Activated naive CD4-positive, alpha-beta T cell treated with anti-CD3 and anti-CD28 coated beads, Interleukin-2, amount 50 U/mL, for 72 hours (primary cell): ENCODE results near the gene STX17. TPM values are rescaled to one million over a fixed set of nuclear protein-coding genes. Genes with fewer than 3 reads are reported as not detected.

ENCODE experiments used
- ATAC-seq, 2 donors: fragments of 150-1000 bp; cut with Tn5 transposase; 2 replicates each; pipeline ENCODE4 v1.10.0; 2021; ENCODE audit warnings: mild to moderate bottlenecking in 2 of 2, moderate library complexity in 2 of 2
- DNase-seq, 2 donors: peaks; one replicate each; pipeline ENCODE4 v3.0.0; 2021 to 2022; ENCODE audit warnings: low spot score in 2 of 2
- H3K27ac Mint-ChIP-seq, 2 donors: one replicate each; pipeline ENCODE4 v1.8.0; 2022; ENCODE audit warnings: mild to moderate bottlenecking in 2 of 2, mixed read lengths in 2 of 2
- H3K36me3 Mint-ChIP-seq, 2 donors: one replicate each; pipeline ENCODE4 v1.8.0; 2022; ENCODE audit warnings: mixed read lengths in 2 of 2
- H3K9me3 Mint-ChIP-seq, 2 donors: one replicate each; pipeline ENCODE4 v1.8.0; 2022; ENCODE audit warnings: mixed read lengths in 2 of 2
- total RNA-seq, 2 donors: library from RNA; stranded (reverse); gene quantifications; one replicate each; pipeline ENCODE4 v1.2.3, GENCODE V29; 2022

Gene STX17
- total RNA-seq, 2 donors from 2014 or later = 27.9 to 31.4 TPM

- ATAC-seq (no peak), DNase-seq (no peak)
- Mint-ChIP-seq H3K9me3 (no peaks in the 10 kb centered on the region), H3K27ac (no peak overlapping the region), H3K36me3 (peaks cover 0 to 13% of the 10 kb centered on the region in 2 donors)
These were observed 40.9 kb downstream of the STX17 start for GRCh38 chr9:99947395-99947794.

GRCh38 chr9:99948482-99948881 lies 42.0 kb downstream of the STX17 start:
- H3K36me3 Mint-ChIP-seq = peaks cover 0 to 10% of the 10 kb centered on the region in 2 donors
- DNase-seq (no peak), ATAC-seq (no peak)
- no peaks in the 10 kb centered on the region for H3K9me3 Mint-ChIP-seq
- no peak overlapping the region for H3K27ac Mint-ChIP-seq

DNA sequence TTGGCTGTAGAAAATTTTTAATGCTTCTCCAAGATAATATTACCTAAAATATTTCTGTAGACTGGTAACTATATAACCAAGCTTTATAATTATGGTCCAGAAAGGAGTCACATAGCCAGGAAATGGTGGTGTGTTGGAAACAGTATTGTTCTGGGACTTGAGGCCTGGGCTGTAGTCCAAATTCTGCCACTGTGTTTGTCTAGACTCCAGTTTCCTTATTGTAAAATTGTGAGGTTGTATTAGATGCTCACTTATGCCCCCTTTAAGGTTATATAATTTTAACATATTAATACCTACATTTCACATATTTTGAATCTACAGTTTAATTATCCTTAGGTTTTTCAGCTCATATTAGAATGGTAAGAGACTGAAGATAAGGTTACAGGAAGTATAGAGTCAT lies 42.4 kb downstream of the STX17 start:
- H3K36me3 Mint-ChIP-seq = peaks cover 0 to 6% of the 10 kb centered on the region in 2 donors
- DNase-seq = no peak
- H3K9me3 Mint-ChIP-seq = no peaks in the 10 kb centered on the region
- no peak for ATAC-seq
- H3K27ac Mint-ChIP-seq = no peak overlapping the region

DNA sequence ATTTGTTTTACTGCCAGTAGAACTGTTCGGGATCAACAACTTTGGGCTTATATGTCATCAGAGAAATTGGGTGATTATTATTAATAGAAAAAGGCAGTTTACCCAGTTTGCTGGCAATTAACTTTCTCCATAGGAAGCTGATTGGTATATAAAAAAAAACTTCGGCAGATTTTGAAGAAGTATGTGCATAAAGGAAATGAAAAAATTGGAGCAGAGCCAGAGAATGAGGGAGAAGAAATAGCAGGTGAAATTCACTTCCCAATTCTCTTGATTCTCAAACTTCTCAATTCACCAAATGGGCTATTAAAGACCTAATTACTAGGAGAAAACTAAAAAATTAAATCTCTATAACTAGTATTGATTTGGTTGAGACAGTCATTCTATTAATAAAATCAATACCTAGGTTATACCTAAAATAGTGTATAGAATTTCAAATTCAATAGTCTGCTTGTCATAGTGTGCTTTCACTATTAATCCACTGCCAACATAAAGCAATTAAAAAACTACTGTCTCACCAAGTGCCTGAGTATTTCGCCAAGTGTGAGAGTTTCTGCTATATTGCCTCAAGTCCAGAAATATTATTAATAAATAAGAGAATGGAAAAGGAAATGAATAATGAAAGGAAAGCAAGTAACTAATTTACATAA lies 47.5 kb downstream of the STX17 start:
- H3K9me3 Mint-ChIP-seq = no peaks in the 10 kb centered on the region
- ATAC-seq (peak; percentile 28 to 68), DNase-seq (no peak)
- peaks cover 0 to 5% of the 10 kb centered on the region in 2 donors for H3K36me3 Mint-ChIP-seq
- H3K27ac Mint-ChIP-seq = peak overlapping the region in 1 of 2 donors; percentile 36

GRCh38 chr9:99954819-99955218 lies 48.4 kb downstream of the STX17 start:
- peak; percentile 87 to 91 for ATAC-seq
- no peak for DNase-seq
- Mint-ChIP-seq H3K36me3 (peaks cover 0 to 5% of the 10 kb centered on the region in 2 donors), H3K9me3 (no peaks in the 10 kb centered on the region), H3K27ac (peak overlapping the region in 1 of 2 donors; percentile 63)

GRCh38 chr9:99955606-99956005 lies 49.2 kb downstream of the STX17 start:
- H3K27ac Mint-ChIP-seq = peak overlapping the region in 1 of 2 donors; percentile 15
- no peak for DNase-seq
- peaks cover 2 to 5% of the 10 kb centered on the region in 2 donors for H3K36me3 Mint-ChIP-seq
- H3K9me3 Mint-ChIP-seq = no peaks in the 10 kb centered on the region
- ATAC-seq = peak; percentile 73 to 79

DNA sequence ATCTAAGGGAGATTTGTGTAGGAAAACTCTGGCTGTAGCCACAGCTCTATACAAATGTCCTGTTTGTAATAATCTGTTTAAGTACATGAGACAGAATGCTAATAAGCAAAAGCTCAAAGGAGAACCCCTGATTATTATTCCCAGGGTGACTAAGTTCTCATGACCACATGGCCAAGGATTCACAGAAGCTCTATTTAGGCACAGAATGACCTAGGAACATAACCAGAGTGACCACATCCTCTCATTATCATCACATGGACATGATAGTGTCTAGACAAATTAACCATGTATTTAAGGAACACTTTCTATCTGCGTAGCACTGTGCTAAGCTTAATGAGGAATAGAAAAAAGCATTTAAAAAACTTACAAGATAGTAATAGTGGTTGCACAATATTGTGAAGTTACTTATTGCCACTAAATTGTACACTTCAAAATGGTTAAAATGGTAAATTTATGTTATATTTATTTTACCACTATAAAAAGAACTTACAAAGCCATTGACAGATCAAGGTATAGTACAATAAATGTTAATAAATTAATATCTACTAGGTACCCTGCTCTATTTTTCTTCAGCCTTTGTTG lies 56.3 kb downstream of the STX17 start:
- no peaks in the 10 kb centered on the region for H3K9me3 Mint-ChIP-seq
- no peak for ATAC-seq
- DNase-seq = no peak
- no peak overlapping the region for H3K27ac Mint-ChIP-seq
- peaks cover 7 to 8% of the 10 kb centered on the region in 2 donors for H3K36me3 Mint-ChIP-seq

GRCh38 chr9:99964336-99964735 lies 57.9 kb downstream of the STX17 start:
- DNase-seq (no peak), ATAC-seq (no peak)
- Mint-ChIP-seq H3K9me3 (no peaks in the 10 kb centered on the region), H3K27ac (peak overlapping the region in 1 of 2 donors; percentile 18), H3K36me3 (peaks cover 8 to 21% of the 10 kb centered on the region in 2 donors)

DNA sequence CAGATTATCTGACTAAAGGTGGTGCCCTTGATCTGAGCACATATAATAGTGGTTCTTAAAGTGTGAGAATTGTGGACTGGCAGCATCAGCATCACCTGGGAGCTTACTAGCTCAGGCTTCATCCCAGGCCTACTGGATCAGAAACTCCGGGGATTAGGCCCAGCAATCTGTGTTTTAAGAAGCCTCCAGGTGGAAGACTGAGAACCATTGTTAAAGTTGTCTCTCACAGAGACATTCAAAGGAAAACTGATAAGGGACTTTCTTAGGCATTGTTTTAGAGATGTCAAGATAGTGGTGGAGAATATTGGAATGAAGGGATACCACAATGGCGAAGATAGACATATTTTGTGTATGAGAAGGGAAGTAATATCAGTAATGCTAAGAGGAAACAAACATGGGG lies 59.5 kb downstream of the STX17 start:
- peaks cover 2 to 26% of the 10 kb centered on the region in 2 donors for H3K36me3 Mint-ChIP-seq

GRCh38 chr9:99966716-99967115 lies 60.3 kb downstream of the STX17 start:
- peaks cover 0 to 26% of the 10 kb centered on the region in 2 donors for H3K36me3 Mint-ChIP-seq
- no peaks in the 10 kb centered on the region for H3K9me3 Mint-ChIP-seq
- no peak for ATAC-seq
- no peak for DNase-seq
- H3K27ac Mint-ChIP-seq = no peak overlapping the region

More for the DNA sequence above, 59.5 kb downstream of the STX17 start:
- no peak for ATAC-seq
- H3K27ac Mint-ChIP-seq = no peak overlapping the region
- H3K9me3 Mint-ChIP-seq = no peaks in the 10 kb centered on the region
- DNase-seq = no peak

DNA sequence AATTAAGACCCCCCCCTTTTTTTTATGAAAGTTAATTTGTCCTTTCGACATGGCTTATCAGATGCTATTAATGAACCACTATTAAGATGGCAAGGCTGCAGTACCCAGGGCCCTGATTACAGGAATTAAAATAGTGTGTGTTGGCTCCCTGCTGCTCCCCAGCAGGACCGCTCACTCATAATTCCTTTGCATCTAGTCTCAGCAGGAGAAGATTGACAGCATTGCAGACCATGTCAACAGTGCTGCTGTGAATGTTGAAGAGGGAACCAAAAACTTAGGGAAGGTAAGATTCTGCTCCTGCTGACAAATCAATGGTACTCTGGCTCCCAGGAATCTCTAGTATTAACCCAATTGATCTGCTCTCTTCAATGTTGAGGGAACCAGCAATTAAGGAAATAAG lies 61.0 kb downstream of the STX17 start:
- no peak for DNase-seq
- Mint-ChIP-seq H3K36me3 (peaks cover 0 to 26% of the 10 kb centered on the region in 2 donors), H3K9me3 (no peaks in the 10 kb centered on the region), H3K27ac (no peak overlapping the region)
- no peak for ATAC-seq

DNA sequence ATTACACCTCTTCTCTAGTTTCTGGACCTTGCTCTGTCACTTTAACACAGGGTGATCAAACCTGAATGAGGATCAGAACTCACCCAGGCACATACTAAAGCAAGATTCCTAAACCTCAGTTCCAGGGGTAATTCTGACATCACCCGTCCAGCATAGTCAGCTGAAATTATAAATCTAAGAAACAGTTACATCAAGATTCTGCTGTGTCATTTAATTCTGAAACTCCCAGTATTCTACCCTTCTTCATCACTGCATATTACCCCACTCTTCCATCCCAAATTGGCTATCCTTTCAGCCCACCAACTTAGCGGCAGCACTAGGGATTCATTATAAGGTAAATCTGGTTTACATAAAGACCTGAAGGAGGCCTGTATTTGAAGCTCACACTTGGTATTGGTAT lies 64.0 kb downstream of the STX17 start:
- no peaks in the 10 kb centered on the region for H3K9me3 Mint-ChIP-seq

GRCh38 chr9:99971410-99971809 lies 65.0 kb downstream of the STX17 start:
- no peak for ATAC-seq
- H3K27ac Mint-ChIP-seq = peak overlapping the region in 1 of 2 donors; percentile 25
- H3K36me3 Mint-ChIP-seq = peaks cover 0 to 26% of the 10 kb centered on the region in 2 donors
- no peaks in the 10 kb centered on the region for H3K9me3 Mint-ChIP-seq
- DNase-seq = no peak

More for the DNA sequence above, 64.0 kb downstream of the STX17 start:
- no peak for DNase-seq
- Mint-ChIP-seq H3K27ac (no peak overlapping the region), H3K36me3 (peaks cover 0 to 26% of the 10 kb centered on the region in 2 donors)
- ATAC-seq = no peak

GRCh38 chr9:99973455-99973854 lies 67.0 kb downstream of the STX17 start:
- no peaks in the 10 kb centered on the region for H3K9me3 Mint-ChIP-seq
- H3K36me3 Mint-ChIP-seq = peaks cover 0 to 13% of the 10 kb centered on the region in 2 donors
- DNase-seq (no peak), ATAC-seq (no peak)
- H3K27ac Mint-ChIP-seq = no peak overlapping the region

DNA sequence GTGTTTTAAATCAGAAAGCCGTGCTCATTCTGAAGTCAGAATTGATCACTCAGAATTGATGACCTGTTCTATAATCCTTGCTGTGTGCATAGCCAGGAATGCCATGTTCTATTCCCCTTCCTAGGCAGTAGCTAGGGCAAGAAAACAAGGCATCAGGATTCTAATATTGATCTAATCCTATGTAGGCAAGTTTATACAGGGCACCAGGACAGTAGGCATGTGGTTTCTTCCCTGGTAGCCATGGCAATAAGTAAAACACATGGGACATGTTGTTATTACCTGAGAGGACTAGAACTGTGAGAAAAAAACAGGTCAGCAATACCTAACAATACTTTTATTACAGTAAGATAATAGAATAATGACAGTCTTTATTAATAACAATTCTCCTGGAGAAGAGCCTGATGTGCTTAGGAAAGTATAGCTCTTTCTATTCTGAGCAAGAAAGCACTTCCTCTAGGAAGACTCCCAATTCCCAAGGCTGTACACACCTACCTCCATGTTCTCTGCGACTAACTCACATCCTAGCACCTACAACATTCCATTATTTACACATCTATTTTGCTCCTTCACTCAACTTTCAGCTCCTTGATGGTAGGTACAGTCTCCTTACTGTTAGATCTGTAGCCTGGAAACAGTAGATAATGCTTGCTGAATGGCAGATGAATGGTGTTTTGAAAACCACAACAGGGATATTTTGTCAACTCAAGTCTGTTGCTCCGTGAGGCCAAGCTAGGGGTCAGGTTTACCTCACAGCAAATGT lies 70.8 kb downstream of the STX17 start:
- DNase-seq (no peak), ATAC-seq (no peak)
- H3K36me3 Mint-ChIP-seq = no peaks in the 10 kb centered on the region
- no peaks in the 10 kb centered on the region for H3K9me3 Mint-ChIP-seq
- H3K27ac Mint-ChIP-seq = no peak overlapping the region

GRCh38 chr9:99978221-99978620 lies 71.8 kb downstream of the STX17 start:
- H3K9me3 Mint-ChIP-seq = no peaks in the 10 kb centered on the region
- ATAC-seq = no peak
- no peak for DNase-seq
- H3K36me3 Mint-ChIP-seq = no peaks in the 10 kb centered on the region
- H3K27ac Mint-ChIP-seq = no peak overlapping the region

DNA sequence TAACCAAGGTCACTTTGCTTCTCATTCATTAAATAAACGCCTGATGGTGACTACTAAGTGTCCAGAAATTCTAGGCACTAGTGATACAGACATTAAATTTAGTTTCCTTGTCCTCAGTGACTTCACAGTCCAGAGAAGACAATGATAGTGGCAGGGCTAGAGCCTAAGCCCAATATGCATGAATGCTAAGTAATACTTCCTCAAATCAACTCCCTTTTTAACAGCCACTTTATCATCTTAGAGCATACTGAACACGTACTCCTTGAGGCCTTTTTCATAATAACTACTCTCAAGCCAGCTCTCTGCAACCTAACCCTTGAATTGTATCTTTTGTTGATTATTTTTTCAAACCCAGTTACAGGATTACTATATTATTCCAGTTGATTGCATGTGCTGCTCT lies 74.1 kb downstream of the STX17 start:
- H3K36me3 Mint-ChIP-seq = no peaks in the 10 kb centered on the region
- DNase-seq (no peak), ATAC-seq (no peak)
- no peaks in the 10 kb centered on the region for H3K9me3 Mint-ChIP-seq
- H3K27ac Mint-ChIP-seq = peak overlapping the region in 1 of 2 donors; percentile 22
